HL-60 (cell line): ENCODE measurements around the gene CWH43.

Source experiments
- CTCF ChIP-seq: IDR thresholded peaks from one replicate; pipeline ENCODE4 v1.5.1; 2011; ENCODE audit warnings: low read length, control low read depth, inconsistent platforms; ENCODE audit not compliant: insufficient read depth
- POLR2AphosphoS5 ChIP-seq: IDR thresholded peaks from 2 replicates; pipeline ENCODE4 v1.6.1; 2012; ENCODE audit warnings: low read depth
- REST ChIP-seq: IDR thresholded peaks from 2 replicates; pipeline ENCODE4 v1.6.1; 2012; ENCODE audit warnings: low read depth; ENCODE audit not compliant: insufficient replicate concordance

- TF ChIP-seq REST (no peak), CTCF (peak; percentile 35), POLR2AphosphoS5 (no peak)
Measured at GRCh38 chr4:49032440-49033161, 46.5 kb downstream of the CWH43 start.
